Mucosa of gallbladder (tissue), 1 donor: ENCODE measurements around the gene ZNF667. TPM values are rescaled to one million over a fixed set of nuclear protein-coding genes. Genes with fewer than 3 reads are reported as not detected.

ENCODE experiments used
- DNase-seq: peaks from one replicate; pipeline ENCODE4 v3.0.0-alpha.2; 2020; ENCODE audit warnings: low spot score
- total RNA-seq: library from RNA; stranded (reverse); gene quantifications from one replicate; pipeline ENCODE4 v1.2.1, GENCODE V29; 2021
- donor health status: DM: no; HTN: no; CAD: no.

ZNF667 gene
- total RNA-seq, 1 donor from 2014 or later: 9.4 TPM

GRCh38 chr19:56393119-56394012, 83.8 kb downstream of the ZNF667 start, which contains the start of gene ZNF582:
TSS of gene ZNF582 (minus strand) at chr19:56393534. CDS start at chr19:56391752, 1,782 bp downstream.
- peak; percentile 98 for DNase-seq

Other genes with a start within 250 kb of the ZNF667 start
- gene EDDM13, start 204.6 kb downstream of the ZNF667 start, total RNA-seq: not detected
- gene ZSCAN5A, start 162.5 kb downstream of the ZNF667 start, total RNA-seq: 10.7 TPM
- 8.3 TPM for gene ZNF582, start 83.8 kb downstream of the ZNF667 start, total RNA-seq
- gene ZNF583, start 73.0 kb downstream of the ZNF667 start, total RNA-seq: 6.7 TPM
- 14.9 TPM for gene ZNF471, start 30.5 kb upstream of the ZNF667 start, total RNA-seq
- gene ZFP28, start 61.6 kb upstream of the ZNF667 start, total RNA-seq: 9.4 TPM
- 9.9 TPM for gene ZNF470, start 90.1 kb upstream of the ZNF667 start, total RNA-seq
- gene ZNF71, start 118.0 kb upstream of the ZNF667 start, total RNA-seq: 8.1 TPM
- 0.81 TPM for gene SMIM17, start 165.8 kb upstream of the ZNF667 start, total RNA-seq
- gene ZNF835, start 194.4 kb upstream of the ZNF667 start, total RNA-seq: 6.5 TPM